Hematopoietic multipotent progenitor cell treated with erythropoietin and hydrocortisone succinate and interleukin-3 and kit ligand, for 15 days (in vitro differentiated cells): ENCODE results near the gene VWC2.

Source experiments
- DNase-seq: peaks from one replicate; pipeline ENCODE4 v3.0.0-alpha.2; 2015; ENCODE audit warnings: low spot score

The VWC2 gene

DNA sequence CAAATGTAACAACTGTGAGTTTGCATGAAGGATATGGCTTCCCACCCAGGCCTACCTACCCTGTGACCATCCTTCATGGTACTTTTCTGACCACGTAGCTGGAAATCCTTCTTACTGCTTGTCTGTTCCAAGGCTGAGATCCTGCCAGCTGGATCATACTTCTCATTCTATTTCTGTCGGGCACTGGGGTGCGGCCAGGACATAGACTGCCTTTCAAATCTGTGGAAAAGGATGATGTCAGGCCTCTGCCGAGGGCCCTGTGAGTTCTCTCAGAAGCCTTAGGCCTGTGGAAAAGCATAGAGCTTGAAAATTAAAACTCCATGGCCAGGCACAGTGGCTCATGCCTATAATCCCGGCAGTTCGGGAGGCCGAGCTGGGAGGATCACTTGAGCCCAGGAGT is 10.0 kb downstream of the VWC2 start:
- no peak for DNase-seq

DNA sequence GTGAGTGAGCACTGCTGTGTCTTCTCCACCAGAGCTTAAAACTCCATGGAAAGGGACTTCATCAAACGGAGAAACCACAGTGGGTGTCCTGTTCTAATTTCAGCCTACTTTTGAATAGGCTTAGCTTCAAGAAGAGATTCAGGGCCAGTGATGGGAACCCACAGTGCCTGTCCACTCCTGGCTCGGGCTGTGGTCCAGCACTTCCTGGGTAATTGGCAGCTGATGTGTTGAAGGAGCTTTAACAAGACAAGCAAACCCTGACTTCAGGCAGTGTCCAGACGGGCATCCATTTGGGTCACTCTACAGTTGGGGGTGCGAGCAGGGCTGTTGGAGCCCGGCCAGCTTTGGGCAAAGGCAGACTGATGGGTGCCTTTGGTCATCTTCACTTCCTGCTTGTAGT is 14.5 kb downstream of the VWC2 start:
- DNase-seq = no peak

DNA sequence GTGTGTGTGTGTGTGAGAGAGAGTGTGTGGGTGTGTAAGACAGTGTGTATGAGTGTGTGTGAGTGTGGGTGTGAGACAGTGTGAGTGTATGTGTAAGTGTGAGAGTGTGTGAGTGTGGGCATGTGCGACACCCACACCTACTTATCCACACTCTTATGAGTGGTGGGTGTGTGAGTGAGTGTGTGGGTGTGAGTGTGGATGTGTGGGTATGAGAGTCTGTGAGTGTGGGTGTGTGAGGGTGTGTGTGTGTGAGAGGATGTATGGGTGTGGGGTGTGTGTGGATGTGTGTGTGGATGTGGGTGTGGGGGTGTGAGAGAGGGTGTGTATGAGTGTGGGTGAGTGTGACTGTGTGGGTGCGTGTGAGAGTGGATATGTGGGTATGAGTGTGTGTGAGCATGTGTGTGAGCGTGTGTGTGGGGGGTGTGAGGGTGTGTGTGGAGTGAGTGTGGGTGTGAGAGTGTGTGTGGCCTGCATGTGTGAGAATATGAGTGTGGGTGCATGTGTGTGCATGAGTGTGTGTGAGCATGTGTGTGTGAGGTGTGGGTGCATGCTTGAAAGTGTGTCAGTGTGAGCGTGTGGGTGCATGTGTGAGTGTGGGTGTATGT is 15.1 kb downstream of the VWC2 start:
- DNase-seq = no peak

DNA sequence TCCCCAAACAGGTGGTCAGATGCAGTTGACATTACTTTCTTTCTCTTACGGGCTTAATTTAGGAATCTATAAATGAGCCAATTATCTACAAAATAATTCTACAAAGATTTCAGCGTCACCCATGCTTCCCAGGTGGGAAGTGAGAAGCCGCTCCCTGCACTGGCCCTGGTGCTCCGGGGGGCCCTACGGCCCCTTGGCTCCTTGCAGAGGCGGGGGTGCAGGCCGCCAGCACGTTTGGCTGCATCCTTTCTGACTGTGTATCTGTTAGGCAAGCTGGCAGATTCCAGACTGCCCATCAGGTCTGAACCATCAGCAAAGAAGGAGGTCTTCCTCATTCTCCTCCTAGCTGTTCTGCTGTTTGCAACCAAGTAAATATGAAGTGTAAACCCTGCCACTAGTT is 16.3 kb downstream of the VWC2 start:
- no peak for DNase-seq

DNA sequence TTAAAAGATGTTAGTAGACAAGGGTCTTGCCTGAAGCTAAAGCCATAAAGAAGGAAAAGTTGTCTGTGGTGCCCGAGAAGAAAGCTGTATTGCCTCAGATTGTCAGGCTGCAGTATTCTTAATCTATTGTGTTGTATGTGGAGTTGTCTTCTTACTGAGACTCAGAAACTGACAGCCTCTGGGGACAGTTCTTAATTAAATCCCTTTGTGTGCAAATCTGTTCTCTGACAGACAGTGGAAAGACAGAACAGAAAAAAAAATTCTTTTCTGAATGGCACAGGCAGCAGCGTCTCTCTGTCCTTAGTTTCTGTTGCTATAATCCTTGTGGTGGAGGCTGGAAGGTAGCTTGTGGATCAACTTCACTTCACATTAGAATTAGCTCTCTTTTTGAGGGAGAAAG is 16.8 kb downstream of the VWC2 start:
- no peak for DNase-seq

DNA sequence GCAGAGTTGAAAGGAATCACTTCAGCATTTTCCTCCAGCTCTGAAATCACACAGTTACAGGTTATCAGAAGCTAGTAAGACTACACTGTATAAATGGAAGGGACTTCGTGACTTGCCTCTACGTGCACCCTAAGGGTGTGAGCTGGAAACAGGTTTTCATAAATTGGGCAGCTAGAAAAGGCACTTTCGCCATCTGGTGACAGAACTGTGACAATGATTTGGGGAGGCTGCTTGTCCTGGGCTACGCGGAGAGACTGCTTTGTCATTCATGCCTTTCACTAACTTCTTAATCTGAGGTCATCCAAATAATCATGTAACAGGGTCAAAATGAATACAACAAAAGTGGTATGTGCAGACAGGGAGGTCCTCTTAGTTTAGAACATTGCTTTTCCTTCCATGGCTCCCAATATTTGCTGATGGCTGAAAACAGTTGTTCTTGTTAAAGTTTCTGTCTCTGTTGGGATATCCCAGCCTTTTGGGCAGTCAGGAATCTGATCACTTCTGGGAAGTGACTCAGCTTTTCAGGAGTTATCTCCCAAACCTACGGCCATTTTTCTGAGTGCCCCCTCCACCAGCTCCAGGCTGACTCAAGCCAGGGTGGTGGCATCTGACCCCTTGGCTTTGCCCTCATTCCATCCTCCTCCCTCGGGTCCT is 17.8 kb downstream of the VWC2 start:
- DNase-seq = no peak

DNA sequence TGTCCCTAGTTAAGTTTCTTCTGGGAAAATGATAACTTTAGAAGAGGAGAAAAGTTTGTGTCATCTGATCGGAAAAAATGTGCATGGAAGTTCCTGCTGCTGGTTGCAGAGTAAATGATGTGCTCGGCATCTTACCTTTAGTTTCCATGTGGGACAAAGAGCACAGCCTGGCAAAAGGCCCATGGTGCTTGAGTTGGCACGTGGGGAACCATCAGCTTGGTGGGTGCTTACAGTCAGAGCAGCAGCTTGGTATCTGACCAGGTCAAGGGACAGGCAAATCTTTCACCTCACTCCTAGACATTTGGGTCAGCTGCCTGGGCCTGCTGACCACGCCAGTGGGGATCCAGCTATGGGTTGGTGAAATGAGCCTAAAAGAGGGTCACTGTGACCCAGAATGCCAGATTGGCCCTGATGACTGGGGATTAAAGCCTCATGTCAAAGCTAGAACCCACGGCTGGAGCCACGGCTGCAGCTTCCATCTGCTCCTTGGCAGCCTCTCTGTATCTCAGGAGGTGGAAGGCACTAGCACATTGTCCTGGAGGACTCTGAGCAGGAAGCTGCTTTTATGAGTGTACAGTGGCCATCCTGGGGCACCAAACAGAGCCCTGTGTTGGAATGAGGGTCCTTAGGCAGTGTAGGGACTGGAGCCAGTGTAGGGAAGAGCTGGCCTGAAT is 24.7 kb downstream of the VWC2 start:
- no peak for DNase-seq

DNA sequence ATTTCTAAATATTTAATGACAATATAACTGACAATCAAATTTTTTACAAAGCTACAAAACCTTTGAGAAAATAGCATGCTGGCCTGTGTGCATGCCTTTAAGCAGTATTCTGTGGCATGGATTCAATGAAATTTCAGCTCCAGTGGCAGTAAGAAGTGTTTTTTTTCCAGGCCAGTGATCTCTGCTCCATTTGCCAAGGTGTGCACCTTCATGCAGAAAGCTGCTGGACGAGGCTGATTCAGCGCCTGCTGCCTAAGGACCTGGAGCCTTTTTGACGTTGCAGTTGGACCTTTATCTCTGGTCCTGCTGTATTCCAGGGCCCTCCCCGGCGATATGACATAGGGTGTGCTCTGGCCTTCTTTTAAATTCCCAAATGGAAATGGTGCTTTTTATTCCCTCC is 26.6 kb downstream of the VWC2 start:
- DNase-seq = no peak

DNA sequence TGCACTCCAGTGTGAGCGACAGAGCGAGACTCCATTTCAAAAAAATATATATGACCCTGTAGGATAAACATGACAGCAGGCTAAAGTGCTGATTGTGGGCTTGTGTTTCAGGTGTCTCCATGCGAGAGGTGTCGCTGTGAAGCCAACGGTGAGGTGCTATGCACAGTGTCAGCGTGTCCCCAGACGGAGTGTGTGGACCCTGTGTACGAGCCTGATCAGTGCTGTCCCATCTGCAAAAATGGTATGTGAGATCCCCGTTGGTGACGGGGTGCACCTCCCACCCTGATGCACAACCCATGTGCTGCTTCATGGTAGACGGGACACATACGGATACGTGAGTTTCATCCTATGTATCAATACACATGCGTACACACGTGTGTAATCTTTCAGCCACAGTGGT is 29.2 kb downstream of the VWC2 start:
- DNase-seq = no peak

DNA sequence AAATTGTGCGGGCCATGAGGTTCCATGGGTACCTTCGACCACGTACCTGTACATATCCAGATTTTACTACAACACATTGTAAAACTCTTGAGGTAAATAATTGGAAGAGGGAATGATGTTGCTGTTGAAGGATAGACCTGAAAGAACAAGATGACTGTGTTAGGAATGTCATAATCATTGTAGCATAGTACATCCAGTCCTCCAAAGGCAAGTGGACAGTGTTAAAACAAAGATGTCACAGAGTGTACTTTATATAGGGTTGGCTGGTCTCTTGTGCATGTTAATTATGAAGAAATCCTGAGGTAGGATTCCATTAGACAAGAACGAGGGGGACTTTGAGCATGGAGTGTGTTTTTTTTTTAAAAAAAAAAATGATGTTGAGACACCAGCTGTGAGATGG is 30.4 kb downstream of the VWC2 start:
- no peak for DNase-seq

DNA sequence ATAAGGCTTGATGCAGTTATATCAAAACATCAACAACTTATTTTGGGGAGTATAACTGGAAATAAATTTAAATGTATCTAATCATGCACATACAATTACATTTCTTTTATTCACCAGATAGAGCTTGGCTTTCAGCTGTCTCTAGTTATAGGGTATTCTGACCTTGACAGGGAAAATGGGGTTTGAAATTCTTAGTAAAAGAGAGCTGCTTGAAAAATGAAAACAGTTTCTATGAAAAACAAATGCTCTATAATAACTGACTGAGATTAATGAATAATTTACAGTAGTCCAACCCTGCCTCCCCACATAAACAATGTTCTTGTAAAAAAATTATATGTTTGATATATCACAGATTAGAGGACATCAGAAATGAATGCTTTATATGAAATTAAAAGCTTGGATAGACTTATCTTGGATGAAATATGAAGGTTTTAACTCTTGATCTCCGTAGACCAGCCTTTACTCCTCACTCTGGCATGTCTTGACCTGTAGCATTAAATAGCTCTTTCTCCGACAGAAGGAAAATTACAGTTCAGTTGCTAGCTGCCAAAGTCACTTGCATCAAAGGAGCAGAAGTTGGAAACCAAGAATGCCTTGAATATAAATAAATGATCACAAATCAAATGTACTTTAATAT is 32.1 kb downstream of the VWC2 start:
- DNase-seq = no peak

DNA sequence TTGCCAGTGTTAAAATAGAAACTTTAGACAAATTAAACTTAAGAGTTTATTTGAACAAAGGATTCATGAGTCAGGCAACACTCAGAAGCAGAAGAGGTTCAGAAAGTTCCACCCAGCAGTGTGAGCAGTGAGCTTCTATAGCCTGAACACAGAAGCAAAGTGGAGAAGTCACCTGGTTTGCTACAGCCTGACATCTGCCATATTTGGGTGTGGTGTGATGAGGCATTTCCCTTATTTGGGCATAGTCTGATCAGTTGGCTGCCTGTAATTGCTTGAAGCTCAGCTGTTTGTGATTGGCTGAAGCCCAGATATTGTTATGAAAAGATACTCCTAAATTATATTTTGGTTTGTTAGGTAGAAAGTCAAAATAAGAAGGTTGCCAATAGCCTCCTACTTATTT is 39.1 kb downstream of the VWC2 start:
- DNase-seq = no peak

DNA sequence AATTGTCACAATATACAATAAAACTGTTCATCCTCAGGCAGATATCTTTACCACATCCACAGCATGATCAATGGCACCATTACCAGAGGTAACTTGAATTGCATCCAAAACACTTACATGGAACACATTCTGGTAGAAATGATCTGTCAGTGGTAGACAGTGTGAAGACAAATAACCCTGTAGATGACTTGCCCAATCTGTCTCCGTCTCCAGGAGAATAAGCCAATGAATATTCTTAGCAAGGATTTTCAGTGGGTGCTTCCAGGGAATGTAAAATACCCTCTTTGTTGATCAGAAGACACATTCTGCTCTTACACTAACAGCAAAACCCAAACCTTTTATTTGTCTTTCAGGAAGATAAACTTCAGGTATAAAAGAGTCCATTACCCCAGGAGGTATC is 43.8 kb downstream of the VWC2 start:
- DNase-seq = no peak

DNA sequence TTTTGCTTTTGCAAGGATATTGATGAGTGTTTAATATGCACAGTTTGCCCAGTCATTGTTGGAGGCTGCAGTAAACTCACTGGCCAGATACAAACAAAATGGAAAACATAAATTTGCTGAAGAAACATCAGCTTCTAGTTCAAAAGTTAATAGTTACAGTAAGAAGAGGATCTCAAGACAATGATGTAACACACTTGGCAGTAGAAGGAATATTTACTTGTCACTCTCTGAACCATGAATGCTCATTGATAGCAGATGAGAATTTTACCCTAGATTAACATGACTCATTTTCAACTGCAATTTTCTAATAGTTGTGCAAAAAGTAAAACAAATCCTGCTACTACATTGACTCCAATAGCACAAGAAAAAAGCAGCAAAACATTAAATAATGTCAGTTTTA is 47.7 kb downstream of the VWC2 start:
- DNase-seq = no peak

DNA sequence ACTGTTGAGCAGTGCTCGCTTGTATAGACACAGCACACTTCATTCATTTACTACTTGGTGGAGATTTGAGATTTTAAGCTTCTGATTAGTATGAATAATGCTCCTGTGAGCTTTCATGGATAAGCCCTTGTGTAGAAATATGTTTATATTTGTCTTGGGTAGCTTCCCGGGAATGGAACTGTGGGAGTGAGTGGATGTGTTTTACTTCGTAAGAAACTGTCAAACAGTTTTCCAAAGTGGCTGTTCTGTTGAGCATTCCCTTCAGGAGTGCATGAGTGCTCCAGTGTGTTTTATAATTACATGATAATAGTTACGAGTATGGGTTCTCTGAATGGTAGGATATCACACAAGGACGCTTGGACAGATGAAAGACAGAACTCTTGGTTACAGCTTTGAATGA is 49.4 kb downstream of the VWC2 start:
- no peak for DNase-seq

DNA sequence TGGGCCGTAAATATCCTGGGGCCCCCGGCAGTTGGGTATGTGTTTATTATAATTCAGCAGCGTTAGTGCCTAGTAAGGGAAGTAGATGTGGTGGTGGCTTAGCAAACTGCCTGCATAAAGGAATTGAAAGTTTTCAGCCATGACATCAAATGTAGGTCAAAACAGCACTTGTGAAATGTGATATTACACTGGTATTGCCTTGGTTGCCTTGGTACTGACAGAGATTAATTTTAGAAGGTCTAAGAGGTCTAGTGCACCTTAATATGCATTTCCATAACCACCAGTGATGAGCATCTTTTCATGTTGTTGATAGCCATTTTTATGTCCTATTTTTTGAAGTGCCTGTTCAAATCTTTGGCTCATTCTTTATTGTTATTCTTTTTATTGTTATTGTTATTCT is 50.1 kb downstream of the VWC2 start:
- DNase-seq = no peak

DNA sequence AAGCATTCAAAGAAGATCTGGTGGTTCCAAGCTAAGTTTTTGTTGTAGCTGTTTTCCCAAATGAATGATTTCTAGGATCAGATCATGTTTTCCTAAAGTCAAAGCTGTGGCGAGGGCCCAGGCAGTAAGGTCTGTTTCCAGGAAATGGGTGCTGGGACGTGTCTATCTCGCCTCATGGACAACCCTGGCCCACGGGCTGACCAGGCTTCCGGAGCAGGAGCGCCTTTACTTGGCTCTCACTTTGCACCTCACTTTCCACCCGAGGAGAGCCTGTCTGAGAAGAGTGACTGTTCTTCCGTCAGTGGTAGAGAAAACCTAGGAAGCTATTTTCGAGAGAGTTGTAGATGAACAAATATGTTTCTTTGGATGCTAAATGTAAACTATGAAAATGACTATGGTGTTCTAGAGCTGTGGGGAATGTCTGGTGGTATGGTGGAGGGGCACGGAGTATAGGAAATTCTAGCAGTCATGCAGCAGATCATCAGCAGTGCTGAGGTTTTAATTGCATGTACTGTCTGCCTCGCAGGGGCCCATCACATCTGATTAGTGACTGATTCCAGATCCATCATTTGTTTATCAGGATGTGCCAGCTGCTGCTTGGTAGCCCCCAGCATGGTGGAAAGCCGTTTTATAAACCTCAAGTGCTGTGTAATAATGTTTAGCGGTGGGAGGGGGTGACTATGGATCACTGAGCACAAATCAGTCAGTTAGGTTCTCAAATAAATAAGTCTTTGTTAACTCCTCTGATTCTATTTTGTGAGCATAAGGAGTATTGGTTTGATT is 66.6 kb downstream of the VWC2 start:
- DNase-seq = no peak

DNA sequence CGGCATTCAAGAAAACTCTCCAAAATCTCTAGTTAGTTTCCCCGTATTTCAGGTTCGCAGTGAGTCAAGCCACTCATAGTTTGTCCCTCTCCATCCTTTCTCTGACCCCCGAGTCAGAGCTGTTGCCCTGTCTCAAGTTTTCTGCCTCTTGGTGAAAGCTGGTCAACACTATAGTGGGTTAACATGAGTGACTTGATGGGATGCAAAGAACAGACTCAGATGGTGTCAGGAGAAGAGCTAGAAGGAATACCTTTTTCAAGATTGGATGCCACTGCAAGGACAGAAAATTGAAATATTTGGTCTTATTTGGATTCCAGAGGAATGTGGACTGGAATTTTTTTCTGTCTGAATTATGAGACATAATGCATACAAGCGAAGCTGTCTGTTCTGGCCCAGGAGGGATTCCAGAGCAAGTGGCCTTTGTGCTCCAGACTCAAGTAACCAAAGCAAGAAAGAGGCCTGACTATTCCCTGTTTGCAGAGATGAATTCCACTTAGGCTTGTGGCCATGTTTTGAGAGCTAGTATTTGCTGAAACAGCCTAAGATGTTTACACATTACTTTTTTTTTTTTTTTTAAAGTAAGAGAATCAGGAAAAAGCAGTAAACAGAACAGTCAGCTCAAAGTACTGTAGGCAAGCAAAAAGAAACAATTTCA is 67.4 kb downstream of the VWC2 start:
- DNase-seq = no peak

DNA sequence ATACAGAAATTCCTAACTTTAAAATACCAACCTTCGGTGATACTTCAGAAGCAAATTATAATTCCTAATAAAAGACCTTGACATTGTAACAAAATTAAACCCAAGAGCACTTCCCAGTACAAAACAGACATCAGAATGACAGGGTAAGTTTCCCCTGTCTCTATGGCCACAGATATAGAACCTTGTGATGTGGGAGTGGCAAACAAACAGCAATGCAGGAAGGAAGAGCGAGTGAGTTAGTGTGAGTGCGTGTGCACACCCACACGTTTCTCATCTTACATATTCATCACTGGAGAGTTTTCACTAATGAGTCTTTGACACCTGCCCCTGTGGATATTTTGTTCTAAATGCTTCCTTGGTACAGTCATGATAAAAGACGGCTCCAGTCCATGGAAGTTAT is 72.2 kb downstream of the VWC2 start:
- no peak for DNase-seq

DNA sequence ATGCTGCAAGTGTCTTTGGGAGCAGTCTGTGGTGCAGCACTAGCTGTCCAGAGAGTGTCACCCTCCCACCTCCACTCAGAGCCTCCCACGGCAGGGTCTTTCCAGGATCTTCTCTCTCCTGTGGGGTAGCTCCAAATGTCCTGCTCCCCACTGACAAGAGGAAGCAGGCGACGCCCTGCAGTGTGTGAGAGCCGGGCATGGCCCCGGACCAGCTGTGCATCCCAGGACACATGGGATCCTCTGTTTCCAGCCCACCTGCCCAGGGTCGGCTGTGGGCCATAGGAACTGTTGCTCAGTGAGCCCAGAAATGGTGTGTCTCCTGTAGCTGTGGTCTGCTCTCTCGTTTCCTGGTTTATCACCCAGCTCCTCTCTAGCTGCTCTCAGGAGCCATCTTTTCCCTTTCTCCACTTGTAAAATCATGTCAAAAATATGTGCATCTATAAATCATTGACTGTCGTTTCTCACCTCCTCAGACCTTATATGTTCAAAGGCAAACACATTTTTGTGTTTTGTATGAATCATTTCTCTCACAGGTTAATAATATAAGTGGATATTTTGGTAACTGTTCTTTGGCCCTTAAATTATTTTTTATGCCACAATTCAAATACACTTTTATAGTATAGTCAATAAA is 74.9 kb downstream of the VWC2 start:
- DNase-seq = no peak

DNA sequence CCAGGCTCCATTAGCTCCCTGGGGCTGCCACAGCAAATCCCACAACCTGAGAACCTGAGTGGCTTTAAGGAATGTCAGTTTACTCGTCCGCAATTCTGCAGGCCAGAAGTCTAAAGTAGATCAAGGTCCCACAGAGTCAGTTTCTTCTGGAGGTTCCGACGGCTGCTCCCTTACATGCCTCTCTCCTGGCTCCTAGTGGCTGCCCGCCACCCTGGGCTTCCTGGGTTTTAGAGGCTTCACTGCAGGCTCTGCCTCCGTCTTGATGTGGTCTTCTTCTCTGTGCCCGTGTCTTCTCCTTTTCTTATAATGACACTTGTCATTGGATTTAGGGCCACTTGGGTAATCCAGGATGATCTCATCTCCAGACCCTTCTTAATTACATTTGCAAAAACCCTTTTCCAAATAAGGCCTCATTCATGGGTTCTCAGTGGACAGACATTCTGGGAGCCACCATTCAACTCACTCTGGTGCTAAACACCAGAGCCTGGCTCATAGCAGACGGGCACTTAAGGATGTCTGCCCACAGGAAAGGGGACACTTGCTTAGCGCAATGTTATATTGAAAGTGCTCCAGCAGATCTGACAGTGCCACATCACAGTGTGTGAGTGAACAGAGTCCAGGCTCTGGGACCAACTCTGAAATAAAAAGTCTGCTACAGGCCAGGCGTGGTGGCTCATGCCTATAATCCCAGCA is 77.6 kb downstream of the VWC2 start:
- DNase-seq = no peak
